Middle frontal gyrus (tissue), 1 donor: ENCODE data around the gene BSX.

ENCODE experiments used
- DNase-seq: peaks from one replicate; pipeline ENCODE4 v3.0.0-alpha.2; 2015; ENCODE audit warnings: low spot score; ENCODE audit errors: extremely low spot score

Gene BSX

GRCh38 chr11:122963961-122964360 is 17.7 kb downstream of the BSX start:
- no peak for DNase-seq

- DNase-seq: no peak
These were observed 27.2 kb downstream of the BSX start for GRCh38 chr11:122954455-122954854.

DNA sequence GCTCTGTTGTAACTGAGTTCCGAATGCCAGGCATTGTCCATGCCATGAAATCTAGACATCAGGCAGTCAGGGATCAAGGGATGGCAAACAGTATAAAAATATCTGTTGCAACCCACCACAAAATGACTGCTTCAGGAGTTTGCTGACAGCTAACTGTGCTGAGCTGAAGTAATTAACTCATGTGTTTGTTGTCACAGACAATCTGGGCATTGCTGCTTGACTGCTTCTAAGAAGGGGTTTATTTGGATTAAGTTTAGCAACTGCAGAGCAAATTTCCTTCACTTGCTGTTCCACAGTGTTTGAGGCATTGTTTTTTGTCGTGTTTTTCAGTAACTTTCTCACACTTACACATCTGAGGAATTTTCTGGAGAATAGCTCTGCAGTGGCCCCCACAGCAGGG is 30.4 kb downstream of the BSX start:
- DNase-seq: no peak

DNA sequence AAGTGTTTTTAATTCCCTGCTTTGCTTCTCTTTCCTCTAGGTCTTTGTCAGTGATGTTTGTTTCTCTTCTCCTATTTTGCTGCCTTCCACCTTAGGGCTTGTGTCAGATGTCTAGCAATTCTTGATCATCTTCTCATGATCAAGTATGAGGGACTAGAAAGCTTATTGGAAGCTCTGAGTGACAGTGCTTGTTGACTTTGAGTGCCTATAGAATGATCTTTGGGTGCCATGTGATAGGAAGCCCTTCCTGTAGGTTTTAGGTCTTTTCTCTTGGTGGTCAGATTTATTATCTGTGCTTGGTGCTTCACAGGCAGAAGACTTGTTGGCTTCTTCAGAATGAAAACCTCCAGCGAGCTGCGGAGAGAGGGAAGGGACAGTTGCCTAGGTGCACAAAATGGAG is 43.1 kb downstream of the BSX start:
- no peak for DNase-seq

DNA sequence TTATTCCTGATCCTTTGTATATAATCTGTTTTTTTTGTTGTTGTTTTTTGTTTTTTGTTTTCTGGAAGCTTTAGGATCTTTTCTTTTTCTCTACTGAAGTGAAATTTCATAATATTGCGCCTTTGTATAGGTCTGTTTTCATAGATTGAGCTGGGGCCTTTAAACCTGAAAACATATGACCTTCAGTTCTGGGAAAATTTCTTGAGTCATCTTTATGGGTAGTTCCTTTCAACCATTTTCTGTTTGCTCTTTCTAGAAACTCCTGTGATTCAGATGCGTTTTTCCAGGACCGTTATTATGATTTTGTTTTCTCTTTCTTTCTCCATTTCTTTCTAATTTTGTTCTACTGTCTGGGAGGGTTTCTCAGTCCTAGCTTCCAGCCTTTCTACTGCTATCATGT is 43.7 kb downstream of the BSX start:
- no peak for DNase-seq

GRCh38 chr11:122933416-122933815 is 48.2 kb downstream of the BSX start:
- no peak for DNase-seq

DNA sequence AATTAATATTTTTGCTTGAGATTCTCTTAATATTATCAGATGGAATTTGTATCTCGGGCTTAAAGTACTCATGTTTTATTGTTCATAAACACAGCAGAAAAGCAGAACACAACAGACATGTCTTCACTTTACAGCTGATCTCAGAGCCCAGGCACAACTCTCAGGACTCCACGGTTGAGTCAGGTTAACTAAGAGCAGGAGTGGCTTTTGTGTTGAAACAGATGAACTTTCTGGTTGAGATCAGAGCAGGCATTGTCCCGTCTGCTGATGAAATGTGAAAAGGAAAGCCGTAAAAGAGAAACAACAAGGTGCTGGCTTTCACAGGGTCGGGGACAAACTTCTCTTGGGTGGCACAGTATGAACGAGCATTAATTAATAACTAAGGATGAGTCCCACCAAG is 50.1 kb downstream of the BSX start:
- DNase-seq: no peak
